GM18858 (cell line): ENCODE measurements around the gene PLCB3.

Experiments used
- ATAC-seq: cut with Tn5 transposase; IDR thresholded peaks from one replicate; pipeline ENCODE4 v1.9.1; 2021; ENCODE audit not compliant: unreplicated experiment

The PLCB3 gene

DNA sequence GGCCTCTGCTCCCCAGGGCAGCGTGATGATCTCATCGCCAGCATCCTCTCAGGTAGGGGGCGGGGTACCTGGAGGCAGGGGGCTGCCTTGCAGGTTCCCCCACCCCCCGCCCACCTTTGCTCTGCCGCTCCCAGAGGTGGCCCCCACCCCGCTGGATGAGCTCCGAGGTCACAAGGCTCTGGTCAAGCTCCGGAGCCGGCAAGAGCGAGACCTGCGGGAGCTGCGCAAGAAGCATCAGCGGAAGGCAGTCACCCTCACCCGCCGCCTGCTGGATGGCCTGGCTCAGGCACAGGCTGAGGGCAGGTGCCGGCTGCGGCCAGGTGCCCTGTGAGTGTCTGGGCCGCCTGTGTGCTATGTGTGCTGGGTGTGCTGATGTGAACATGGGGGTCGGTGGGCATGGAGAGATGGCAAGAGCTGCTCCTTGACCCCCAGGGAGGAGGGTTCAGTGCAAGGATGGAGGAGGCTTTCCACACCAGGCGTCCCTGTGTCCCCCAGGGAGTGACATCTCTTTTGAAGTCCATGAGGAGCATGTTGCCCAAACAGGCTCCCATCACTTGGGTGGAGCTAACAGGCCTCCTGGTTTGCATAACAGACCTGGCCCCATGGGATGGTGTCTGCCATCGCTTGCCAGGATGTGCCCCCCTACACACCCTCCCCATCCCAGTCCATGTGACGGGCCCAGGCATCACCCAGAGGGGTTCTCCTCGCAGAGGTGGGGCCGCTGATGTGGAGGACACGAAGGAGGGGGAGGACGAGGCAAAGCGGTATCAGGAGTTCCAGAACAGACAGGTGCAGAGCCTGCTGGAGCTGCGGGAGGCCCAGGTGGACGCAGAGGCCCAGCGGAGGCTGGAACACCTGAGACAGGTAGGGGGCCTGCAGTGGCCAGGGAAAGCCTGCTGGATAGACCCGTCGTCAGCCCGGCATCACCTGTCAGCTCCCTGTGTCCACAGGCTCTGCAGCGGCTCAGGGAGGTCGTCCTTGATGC is 14.1 kb downstream of the PLCB3 start:
- ATAC-seq: no peak

DNA sequence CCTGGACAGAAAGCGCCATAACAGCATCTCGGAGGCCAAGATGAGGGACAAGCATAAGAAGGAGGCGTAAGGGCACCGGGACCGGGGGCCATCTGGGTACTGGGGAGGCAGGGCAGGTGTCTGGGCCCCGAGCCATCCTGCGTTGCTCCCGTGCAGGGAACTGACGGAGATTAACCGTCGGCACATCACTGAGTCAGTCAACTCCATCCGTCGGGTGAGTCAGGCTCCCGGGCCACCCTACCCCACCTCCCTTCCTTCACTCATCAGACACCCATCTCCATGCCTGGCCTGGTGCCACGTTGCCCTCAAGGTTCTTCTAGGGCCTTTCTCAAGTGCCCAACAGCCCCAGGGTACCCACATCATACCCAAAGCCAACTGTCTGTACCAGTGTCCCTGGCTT is 15.0 kb downstream of the PLCB3 start:
- ATAC-seq: no peak

DNA sequence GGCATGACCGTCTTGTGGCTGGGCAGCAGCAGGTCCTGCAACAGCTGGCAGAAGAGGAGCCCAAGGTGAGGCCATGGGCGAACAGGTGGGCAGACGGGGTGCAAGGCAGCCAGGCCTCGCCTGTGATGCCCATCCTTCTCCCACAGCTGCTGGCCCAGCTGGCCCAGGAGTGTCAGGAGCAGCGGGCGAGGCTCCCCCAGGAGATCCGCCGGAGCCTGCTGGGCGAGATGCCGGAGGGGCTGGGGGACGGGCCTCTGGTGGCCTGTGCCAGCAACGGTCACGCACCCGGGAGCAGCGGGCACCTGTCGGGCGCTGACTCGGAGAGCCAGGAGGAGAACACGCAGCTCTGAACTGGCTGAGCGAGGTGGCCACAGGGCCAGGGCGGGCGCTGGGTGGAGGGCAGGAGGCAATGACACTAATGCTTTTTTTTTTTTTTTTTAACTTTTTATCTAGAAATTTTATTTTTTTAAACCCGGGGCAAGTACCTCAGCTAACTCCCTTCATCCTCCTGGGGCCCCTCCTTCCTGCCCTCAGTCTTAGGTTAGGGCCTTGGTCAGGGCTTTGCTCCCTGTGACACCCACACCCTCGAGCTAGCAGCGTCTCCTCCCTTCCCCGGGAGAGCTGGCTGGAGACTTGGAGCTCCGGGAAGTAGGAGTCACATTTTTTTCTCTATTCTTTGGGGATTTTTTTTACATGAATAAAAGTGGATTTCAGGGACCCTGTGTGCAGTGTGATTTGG is 16.0 kb downstream of the PLCB3 start:
- ATAC-seq: no peak

DNA sequence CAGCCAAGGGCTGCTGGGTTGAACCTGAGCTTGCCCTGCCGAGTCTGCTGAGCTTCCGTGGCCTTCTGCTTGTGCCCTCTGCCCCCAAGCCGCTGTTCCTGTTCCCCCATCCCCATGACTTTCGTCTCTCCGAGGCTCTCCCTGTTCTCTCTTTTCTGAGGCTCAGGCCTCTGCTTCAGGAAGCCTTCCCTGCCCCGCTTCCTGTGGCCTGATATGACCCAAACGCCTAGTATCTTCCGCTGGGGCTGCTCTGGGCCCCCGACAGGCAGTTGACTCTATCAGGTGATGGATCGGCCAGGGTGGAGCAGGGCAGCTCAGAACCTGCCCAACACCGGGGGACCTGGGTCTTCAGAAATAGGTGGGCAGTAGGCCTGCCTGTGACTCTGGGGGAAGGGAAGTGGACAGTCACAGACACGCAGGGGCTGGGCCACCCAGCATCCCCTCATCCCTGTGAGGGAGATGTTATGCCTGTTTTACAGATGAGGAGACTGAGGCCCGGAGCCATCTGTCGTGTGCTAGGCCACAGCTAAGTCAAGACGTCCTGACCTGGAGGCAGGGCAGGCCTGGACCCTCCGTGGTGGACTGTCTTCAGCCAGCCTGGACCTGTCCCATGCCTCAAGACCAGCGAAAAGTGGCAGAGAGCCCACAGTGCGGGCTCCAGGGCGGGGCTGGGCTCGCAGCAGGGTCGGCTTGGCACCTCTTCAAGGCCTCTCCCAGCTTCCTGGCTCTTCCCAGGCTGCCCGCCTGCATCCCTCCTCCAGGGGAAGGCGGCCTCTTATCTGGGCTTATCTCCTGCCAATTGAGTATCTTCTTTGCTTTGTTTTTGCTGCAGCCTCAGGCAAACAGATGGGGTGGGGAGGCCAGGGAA is 16.9 kb downstream of the PLCB3 start:
- no peak for ATAC-seq

DNA sequence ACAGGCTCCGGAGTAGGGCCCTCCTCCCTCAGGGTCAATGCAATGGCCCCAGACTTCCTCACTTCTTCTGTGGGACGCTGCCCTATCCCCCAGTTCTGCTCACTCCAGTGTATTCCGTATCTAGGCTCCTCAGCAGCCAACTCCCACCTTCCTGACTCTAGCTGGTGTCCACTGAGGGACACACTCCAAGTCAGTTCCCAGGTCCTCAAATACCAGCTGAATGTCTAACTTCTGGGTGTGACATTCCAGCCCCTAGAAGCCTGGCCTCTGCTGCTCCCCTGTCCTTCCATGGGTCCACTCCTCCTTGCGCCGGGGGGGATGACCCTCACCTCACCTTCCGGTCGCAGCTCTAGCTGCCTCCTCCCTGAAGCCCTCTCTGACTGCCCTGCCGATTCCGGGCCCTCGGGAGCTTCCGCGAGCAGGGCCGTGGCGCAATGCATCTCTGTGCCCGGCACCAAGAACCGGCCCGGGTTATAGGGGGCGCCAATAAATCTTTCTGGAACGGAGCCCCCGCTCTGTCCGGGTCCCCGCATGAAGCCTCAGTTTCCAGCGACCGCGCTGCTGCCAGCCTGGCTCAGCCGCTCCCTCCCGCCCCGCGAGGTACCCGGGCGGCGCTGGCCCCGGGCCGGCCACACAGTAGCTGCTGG is 17.7 kb downstream of the PLCB3 start:
- ATAC-seq: no peak

DNA sequence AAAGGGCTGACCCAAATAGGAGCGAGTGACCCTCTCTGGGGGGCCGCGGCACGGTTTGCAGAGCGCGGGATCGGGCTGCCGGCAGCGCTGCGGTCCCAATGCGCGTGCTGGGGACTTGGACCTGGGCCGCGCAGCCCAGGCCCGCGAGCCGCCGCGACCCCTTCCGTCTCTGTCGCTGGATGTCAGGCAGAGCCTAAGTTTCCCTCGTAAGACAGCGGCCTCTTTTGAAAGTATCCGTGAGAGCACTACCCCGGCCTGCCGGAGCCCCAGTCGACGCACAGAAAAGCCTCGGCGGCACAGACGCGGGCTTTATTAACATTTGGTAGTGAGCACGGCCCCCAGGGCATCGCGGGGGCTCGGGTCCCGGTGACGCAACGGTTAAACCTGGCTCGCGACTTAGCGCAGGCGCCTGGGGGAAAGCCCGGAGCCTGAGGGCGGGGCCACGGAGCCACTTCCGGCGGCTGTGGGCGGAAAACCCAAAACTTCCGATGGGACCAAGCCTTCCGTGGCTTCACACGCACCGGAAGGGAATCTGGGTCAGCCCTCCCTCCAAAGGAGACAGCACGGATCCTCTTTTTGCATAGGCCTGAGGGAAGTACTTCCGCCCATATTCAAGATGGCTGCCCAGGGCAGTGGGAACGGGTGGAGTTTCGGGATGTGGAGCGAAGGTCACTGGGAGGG is 18.4 kb downstream of the PLCB3 start:
- ATAC-seq: peak; percentile 54

DNA sequence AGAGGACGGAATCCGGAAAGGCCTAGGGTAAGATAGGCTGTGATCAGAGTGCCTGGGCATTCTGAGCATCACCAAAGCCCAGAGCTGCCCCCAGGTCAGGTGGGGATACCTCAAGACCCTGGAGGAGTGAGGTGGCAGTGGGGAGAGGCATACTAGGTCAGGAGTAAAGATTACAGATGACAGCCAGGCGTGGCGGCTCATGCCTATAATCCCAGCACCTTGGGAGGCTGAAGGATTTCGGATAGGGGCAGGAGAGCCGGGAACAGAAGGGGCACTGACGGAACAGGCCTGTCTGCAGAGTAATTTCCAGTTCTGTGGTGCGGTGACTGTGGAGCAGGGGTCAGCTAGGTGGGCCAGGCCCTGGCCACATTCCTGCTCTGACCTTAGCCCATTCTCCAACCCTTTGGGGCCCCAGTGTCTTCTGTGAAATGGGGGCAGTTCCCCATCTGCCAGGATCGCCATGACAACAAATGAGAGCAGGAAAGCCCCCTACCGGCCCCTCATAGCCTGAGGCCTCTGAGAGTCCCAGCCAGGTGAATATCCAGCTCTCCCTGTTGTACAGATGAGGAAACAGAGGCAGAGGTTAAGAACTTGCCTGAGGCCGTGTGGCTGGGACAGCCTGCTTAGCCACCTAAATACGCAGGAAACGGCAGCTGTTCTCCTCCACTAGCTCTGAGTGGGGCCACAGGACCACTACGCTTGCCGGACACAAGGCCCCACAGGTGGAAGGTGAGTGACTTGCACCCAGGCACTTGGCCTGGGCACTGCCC is 23.9 kb downstream of the PLCB3 start:
- ATAC-seq: no peak

DNA sequence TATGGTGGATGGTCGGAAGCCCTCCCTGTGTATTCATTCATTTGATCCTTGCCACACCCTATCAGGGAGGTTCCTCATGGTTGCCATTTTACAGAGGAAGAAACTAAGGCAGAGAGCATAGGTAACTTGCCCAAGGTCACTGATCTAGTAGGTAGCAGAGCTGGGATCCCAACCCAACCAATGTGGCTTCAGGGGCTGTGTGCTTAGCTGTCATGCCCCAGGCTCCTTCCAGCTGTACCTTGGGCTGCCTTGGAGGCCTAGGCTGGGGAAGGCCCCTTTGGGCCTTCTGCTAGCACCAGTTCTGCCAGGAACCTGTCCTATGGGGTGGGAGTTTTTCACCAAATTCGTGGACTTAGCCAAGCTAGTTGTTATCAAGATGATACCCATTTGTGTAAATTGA is 24.5 kb downstream of the PLCB3 start:
- no peak for ATAC-seq

DNA sequence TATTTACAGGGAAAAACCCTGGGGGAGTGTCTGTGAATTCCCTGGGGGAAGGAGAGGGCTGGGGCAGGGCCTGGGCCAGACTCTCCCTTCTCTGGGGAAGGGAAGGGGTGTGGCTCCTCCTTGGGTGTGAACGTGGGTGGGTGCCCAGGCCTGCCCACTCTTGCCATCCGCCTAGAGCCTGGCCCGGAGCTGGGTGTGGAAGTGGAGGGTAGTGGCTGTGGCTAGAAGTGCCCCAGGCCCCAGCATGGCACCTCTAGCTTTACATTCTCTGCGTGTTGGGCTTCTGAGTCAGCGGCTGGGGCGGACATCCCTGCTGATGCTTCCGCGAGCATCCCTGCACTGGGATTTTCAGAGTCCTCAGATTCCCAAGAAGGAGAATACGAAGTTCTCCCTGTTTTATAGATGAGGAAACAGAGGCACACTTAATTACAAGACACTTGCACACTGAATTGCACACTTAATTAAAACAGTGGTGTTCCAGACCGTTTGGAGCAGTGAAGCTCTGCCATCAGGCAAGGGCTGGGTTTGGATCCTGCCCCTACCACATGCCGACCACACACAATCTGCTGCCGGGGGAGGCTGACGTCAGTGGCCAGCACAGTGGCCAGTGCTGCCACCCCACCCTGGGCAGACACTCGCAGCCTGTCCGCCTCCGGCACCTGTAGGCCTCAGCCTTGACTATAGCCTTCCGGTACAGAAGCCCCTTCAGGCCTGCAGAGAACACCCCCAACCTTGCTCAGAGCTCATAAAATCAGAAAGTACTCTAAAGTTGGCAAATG is 25.5 kb downstream of the PLCB3 start:
- no peak for ATAC-seq

DNA sequence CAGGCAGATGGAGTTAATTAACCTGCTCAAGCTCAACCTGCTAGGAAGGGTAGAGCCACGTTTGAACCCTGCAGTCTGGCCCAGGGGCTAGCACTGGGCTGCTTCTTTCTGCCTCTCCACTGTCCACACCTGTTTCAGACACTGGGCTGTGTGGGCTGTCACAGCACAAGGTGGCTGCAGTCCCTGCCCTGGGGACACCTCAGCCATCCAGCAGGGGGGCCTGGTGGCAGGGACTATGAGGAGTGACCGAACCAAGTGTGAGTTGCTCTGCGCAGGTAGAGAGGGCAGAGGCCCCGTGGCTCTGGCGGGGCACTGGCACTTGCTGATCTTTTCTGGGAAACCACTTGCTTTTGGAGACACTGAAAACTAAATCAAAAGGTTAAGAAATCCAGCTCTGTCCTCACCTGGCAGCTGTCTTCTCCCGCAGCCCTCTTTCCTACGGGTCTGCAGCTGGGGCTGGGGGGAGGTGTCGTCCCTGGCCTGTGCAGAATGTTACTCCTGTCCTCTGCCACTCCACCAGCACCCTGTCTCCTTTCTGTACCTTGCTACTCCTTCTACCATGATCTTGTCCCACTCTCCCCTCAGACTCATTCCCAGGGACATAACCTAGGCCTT is 27.4 kb downstream of the PLCB3 start:
- ATAC-seq: no peak

DNA sequence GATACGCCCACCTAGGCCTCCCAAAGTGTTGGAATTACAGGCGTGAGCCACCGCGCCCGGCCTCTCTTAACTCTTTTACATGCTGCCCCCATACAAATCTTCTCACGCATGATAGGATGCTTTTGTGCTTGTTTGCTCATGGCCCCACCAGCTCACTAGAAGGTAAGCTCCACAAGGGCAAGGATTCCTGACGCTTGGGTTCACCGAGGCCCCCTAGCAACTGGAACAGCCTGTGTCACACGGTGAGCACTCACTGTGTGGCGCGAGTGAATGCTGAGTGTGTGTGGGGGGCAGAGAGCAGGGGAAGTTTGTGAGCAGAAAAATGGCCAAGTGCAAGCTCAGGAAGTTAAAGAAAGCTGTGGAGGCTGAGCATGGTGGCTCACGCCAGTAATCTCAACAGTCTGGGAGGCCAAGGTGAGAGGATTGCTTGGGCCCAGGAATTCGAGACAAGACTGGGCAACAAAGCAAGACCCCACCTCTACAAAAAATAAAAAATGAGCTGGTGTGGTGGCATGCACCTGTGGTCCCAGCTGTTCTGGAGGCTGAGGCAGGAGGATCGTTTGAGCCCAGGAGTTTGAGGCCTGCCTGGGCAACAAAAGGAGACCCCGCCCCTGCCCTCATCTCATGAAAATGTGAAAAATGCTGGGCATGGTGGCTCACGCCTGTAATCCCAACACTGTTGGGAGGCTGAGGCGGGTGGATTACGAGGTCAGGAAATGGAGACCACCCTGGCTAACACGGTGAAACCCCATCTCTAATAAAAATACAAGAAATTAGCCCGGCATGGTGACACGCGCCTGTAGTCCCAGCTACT is 30.8 kb downstream of the PLCB3 start:
- no peak for ATAC-seq

DNA sequence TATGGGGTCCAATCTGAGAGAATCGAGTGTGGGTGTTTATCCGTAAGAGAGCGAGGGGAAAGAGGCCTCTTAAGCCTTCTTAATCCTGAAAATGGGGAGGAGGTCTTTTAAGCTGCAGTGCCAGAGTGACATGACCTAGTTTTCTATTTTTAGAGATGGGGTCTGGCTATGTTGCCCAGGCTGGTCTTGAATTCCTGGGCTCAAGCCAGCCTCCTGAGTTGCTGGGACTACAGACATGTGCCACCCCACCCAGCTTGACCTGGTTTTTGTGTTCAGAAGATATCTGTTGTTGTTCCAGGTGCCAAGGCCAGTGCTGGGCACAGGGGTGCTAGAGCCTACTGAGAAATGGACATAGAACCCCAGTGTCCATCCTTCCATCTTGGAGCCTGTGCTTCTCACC is 31.8 kb downstream of the PLCB3 start:
- ATAC-seq: no peak

DNA sequence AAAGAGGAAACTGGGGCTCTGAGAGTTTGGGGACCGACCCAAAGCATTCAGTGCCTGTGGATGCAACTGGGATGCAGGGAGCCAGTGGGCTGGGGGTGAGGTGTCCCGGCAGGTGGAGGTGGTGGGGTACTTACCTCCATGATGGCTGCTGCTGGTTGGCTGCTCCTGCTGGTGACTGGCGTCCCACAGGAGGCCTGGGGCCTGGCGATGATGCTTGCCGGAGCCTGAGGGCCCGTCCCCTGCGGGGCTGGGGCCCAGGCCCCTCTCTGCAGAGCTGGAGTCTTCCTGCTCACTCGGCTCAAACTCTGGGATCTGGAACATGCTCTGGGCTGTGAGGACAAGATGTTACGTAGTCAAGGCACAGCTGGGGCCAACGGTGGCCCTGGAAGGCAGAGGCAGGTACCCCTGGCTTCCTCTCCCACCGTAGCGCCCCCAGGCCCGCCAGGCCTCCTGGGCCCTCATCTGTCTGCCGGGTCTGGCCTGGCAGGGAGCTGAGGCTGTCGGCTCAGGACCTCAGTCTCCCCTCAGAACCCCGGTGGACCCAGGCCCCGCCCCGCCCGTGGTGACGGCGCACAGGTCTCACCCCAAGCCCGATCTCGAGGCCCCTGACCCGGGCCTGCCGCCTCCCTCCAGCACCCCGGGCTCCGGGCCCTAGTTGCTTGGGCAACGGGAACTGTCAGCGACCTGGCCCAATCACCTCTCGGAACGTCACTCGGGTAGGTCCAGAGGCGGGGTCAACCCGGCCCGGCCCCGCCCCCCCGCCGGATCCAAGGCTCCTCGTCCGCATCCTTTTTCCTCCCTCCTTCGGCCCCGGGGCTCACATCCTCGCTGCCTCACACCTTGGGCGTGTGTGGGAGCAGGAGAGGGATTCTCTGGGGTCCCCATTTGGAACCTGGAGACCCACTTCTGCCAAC is 33.0 kb downstream of the PLCB3 start, which contains the start of gene BAD:
BAD (minus strand) TSS at position 618 of the 914 bp plus-strand sequence; CDS start at position 321, 297 bp downstream.
- peak; percentile 57 for ATAC-seq

DNA sequence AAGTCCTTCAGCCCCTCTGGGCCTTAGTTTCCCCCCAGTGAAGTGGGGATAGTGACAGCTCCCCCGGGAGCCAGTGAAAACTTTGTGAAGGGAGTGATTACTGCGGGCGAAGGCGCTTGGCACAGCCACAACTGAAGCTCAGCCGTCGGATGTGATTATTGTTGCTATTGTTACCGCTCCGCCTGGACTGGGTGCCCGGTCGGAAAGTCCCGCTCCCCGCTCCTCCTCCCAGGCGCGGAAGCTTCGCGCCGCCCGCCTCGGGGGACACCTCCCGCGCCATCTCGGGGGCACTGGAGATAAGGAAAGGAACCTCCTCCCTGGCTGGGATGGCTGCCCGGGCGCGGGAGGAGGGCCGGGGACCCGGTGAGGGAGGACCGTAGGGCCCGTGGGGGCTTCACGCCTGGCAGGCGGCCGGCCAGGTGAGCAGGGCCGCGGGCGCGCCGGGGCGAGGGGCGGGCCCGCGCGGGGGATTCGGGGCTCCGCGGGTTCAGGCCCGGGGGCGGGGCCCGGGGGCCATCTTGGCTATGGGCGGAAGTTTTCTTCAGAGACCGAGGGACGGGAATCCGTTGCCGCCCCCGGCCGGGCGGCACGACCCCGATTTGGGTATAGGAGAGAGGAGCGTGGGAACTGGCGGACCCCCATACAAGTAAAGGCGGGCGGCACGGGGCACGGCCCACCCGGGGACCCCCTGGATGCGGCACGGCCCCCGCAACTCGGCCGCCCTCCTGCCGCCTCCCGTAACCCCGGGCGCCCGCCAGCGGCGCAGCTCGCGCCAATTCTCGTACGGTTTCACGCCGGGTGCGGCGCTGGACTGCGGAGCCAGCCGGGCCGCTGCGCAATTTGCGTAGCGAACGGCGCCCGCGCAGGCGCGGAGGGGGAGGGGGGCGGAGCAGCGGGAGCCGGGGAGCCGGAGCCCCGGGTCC is 33.9 kb downstream of the PLCB3 start, which contains the start of gene GPR137:
GPR137 (plus strand) TSS at position 887 of the 923 bp plus-strand sequence. CDS start 677 bp downstream, outside the sequence.
- ATAC-seq: peak; percentile 31
